ENCODE data around the gene LRRC18. TPM values are rescaled to one million over a fixed set of nuclear protein-coding genes. Genes with fewer than 3 reads are reported as not detected.

Gene LRRC18
- total and polyA plus RNA-seq, 2 of the 13 experiments (the other 11 are each of a cell fraction or from before 2014, with no cell fraction given) = not detected

DNA sequence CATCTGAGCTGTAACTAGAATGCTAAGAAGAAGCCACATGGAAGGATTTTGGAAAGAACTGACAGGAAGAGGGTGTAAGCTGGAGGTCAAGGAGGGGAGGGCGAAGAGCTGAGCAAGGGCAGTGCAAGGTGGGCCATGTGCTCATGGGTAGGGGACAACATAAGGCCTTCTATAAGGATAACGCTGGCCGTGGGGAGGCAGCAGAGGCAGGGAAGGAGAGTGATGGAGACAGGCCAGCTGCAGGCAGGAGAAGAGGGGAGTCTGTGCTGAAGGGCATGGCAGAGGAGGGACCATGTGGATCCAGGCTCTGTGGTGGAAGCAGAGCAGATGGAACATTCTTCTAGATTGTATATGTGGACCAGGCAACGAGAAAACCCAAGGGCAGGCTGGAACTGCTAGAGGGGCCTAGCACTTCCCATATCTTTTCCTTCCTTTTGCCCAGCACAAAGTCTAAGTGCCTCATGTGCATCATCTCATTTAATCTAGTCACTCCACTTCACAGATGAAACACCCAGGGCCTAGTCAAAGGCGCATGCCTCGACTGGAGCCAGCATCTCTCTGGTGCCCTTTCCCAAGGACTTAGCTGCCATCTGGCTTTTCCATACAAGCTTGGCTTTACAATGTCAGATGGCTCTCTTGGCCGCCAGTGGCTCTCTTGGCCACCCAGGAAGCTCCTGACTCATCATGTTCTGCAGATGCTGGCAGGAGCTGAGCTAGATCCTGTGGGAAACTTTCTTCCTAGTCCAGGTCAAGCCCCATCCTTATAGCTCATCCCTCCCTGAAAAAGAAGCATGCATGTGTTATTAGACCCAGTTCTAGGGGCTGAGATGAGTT is 6.6 kb downstream of the LRRC18 start:
- BruUV-seq (replicated peaks) = no TSS peak
- POLR2A ChIA-PET = no interaction called here

GRCh38 chr10:48931188-48931587 is 8.5 kb downstream of the LRRC18 start:
- BruUV-seq (replicated peaks) = no TSS peak
- Histone ChIP-seq H4K20me1 (ENCODE audit: insufficient read depth, low read length) (no peaks in the 10 kb centered on the region), H3K4me1 (ENCODE audit: insufficient read depth, low read length) (no peaks in the 10 kb centered on the region), H3K27me3 (ENCODE audit: control insufficient read depth in 1 of 2, insufficient read depth in 2 of 2, low read length in 2 of 2) (peaks cover 0 to 15% of the 10 kb centered on the region in 2 experiments; a peak in 2 of 5 replicates), H3K9me3 (ENCODE audit: low read length) (no peaks in the 10 kb centered on the region), H3K9ac (ENCODE audit: insufficient read depth, low read depth, low read length) (no peak overlapping the region), H3K36me3 (replicated peaks in 1 of 2; ENCODE audit: control insufficient read depth in 1 of 2, insufficient read depth in 2 of 2, low read length in 2 of 2) (no peaks in the 10 kb centered on the region), H3K79me2 (ENCODE audit: insufficient read depth, low read length) (no peaks in the 10 kb centered on the region), H3K27ac (ENCODE audit: extremely low read length, insufficient read depth, low read length) (no peak overlapping the region), H3K4me3 (replicated peaks in 1 of 3; ENCODE audit: insufficient read depth in 1 of 3, low read depth in 2 of 3, low read length in 3 of 3) (no peak overlapping the region), H2AFZ (ENCODE audit: low read length) (no peak overlapping the region), H3K4me2 (ENCODE audit: low read depth, low read length) (no peak overlapping the region)
- FAIRE-seq (no peak), ATAC-seq (peak; percentile 56; the same call in 2 of the 3 replicates), DNase-seq (ENCODE audit: low spot score) (no peak)
- POLR2A ChIA-PET = no interaction called here
- in situ Hi-C loops (cut with HindIII; ENCODE audit: extremely low pct_ligation_motif_present, low pct_unique_long_range_greater_than_20kb) (no loop called here), intact Hi-C loops (cut with micrococcal nuclease; ENCODE audit: unreplicated experiment) (no loop called here)
- no peak for TF ChIP-seq ONECUT2 (CRISPR knock-in tag; IDR thresholded peaks at IDR 0.05)
- TF ChIP-seq, protein P1, sequence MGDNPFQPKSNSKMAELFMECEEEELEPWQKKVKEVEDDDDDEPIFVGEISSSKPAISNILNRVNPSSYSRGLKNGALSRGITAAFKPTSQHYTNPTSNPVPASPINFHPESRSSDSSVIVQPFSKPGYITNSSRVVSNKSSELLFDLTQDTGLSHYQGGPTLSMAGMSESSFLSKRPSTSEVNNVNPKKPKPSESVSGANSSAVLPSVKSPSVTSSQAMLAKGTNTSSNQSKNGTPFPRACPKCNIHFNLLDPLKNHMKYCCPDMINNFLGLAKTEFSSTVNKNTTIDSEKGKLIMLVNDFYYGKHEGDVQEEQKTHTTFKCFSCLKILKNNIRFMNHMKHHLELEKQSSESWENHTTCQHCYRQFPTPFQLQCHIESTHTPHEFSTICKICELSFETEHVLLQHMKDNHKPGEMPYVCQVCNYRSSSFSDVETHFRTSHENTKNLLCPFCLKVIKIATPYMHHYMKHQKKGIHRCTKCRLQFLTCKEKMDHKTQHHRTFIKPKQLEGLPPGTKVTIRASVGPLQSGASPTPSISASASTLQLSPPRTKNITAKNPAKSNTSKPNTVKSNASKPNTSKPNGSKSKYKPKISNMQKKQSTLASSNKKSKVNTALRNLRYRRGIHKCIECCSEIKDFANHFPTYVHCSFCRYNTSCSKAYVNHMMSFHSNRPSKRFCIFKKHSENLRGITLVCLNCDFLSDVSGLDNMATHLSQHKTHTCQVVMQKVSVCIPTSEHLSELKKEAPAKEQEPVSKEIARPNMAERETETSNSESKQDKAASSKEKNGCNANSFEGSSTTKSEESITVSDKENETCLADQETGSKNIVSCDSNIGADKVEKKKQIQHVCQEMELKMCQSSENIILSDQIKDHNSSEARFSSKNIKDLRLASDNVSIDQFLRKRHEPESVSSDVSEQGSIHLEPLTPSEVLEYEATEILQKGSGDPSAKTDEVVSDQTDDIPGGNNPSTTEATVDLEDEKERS (CRISPR knock-in tag; IDR thresholded peaks at IDR 0.05) = no peak
- no peak for TF ChIP-seq CBX5 (CRISPR knock-in tag; IDR thresholded peaks at IDR 0.05; ENCODE audit: borderline replicate concordance)
- no peak for TF ChIP-seq CREM (IDR thresholded peaks at IDR 0.05)
- no peak for TF ChIP-seq CREM (CRISPR knock-in tag; IDR thresholded peaks at IDR 0.05)
- TF ChIP-seq THAP8 (CRISPR knock-in tag; IDR thresholded peaks at IDR 0.05; ENCODE audit: borderline replicate concordance) = no peak
- TF ChIP-seq ZFP37 (CRISPR knock-in tag; IDR thresholded peaks at IDR 0.05; ENCODE audit: borderline replicate concordance) = no peak
- TF ChIP-seq, protein P2, sequence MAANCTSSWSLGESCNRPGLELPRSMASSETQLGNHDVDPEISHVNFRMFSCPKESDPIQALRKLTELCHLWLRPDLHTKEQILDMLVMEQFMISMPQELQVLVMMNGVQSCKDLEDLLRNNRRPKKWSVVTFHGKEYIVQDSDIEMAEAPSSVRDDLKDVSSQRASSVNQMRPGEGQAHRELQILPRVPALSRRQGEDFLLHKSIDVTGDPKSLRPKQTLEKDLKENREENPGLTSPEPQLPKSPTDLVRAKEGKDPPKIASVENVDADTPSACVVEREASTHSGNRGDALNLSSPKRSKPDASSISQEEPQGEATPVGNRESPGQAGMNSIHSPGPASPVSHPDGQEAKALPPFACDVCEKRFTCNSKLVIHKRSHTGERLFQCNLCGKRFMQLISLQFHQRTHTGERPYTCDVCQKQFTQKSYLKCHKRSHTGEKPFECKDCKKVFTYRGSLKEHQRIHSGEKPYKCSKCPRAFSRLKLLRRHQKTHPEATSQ (CRISPR knock-in tag; IDR thresholded peaks at IDR 0.05; ENCODE audit: borderline replicate concordance) = no peak
- no peak for TF ChIP-seq HMG20A (CRISPR knock-in tag; IDR thresholded peaks at IDR 0.05; ENCODE audit: borderline replicate concordance)
- CTCF ChIA-PET (ENCODE audit: low intra/inter-chr PET ratio, low total read pairs) = no interaction called here
- WGBS (ENCODE audit: low lambda C conversion rate) = 0% methylated on average over 2 of the region's 4 CpGs

More for the DNA sequence above, 6.6 kb downstream of the LRRC18 start:
- no peak overlapping the region for H3K9ac ChIP-seq (ENCODE audit: insufficient read depth, low read depth, low read length)
- no peak for TF ChIP-seq PAWR (CRISPR knock-in tag; IDR thresholded peaks at IDR 0.05; ENCODE audit: borderline replicate concordance)
- TF ChIP-seq ZFP1 (CRISPR knock-in tag; IDR thresholded peaks at IDR 0.05) = no peak
- TF ChIP-seq ZNF766 (CRISPR knock-in tag; IDR thresholded peaks at IDR 0.05; ENCODE audit: borderline replicate concordance) = no peak
- no peak for TF ChIP-seq ATRX (CRISPR knock-in tag; IDR thresholded peaks at IDR 0.05; ENCODE audit: borderline replicate concordance)
- TF ChIP-seq HCFC1 (IDR thresholded peaks at IDR 0.05; ENCODE audit: low read depth, low read length) = no peak
- TF ChIP-seq ELF3 (CRISPR knock-in tag; IDR thresholded peaks at IDR 0.05) = no peak
- no peak for TF ChIP-seq MYNN (CRISPR knock-in tag; IDR thresholded peaks at IDR 0.05; ENCODE audit: low read depth)
- TF ChIP-seq ZNF282 (IDR thresholded peaks at IDR 0.05; ENCODE audit: partially characterized antibody) = no peak
- no peak for TF ChIP-seq RFX1 (IDR thresholded peaks at IDR 0.05)
- TF ChIP-seq GFI1 (CRISPR knock-in tag; IDR thresholded peaks at IDR 0.05; ENCODE audit: borderline replicate concordance) = no peak
- TF ChIP-seq DNMT3B (CRISPR knock-in tag; conservative IDR thresholded peaks at IDR 0.05) = no peak
- in situ Hi-C loops (cut with HindIII; ENCODE audit: extremely low pct_ligation_motif_present, low pct_unique_long_range_greater_than_20kb) (no loop called here), intact Hi-C loops (cut with micrococcal nuclease; ENCODE audit: unreplicated experiment) (no loop called here)
- H3K79me2 ChIP-seq (ENCODE audit: insufficient read depth, low read length) = no peaks in the 10 kb centered on the region
- H2AFZ ChIP-seq (ENCODE audit: low read length) = no peak overlapping the region
- CTCF ChIA-PET (ENCODE audit: low intra/inter-chr PET ratio, low total read pairs) = no interaction called here
- no peak overlapping the region for H3K4me3 ChIP-seq (replicated peaks in 1 of 3; ENCODE audit: insufficient read depth in 1 of 3, low read depth in 2 of 3, low read length in 3 of 3)
- no peak overlapping the region for H3K27ac ChIP-seq (ENCODE audit: extremely low read length, insufficient read depth, low read length)
- WGBS (ENCODE audit: low lambda C conversion rate) = 11% methylated on average over 7 of the region's 7 CpGs
- no peak for ATAC-seq
- no peaks in the 10 kb centered on the region for H3K4me1 ChIP-seq (ENCODE audit: insufficient read depth, low read length)
- H3K27me3 ChIP-seq (ENCODE audit: control insufficient read depth in 1 of 2, insufficient read depth in 2 of 2, low read length in 2 of 2) = peaks cover 0 to 15% of the 10 kb centered on the region in 2 experiments; a peak in 2 of 5 replicates
- FAIRE-seq = no peak
- no peaks in the 10 kb centered on the region for H3K9me3 ChIP-seq (ENCODE audit: low read length)
- no peak for DNase-seq (ENCODE audit: low spot score)
- H4K20me1 ChIP-seq (ENCODE audit: insufficient read depth, low read length) = no peaks in the 10 kb centered on the region
- no peak overlapping the region for H3K4me2 ChIP-seq (ENCODE audit: low read depth, low read length)
- no peaks in the 10 kb centered on the region for H3K36me3 ChIP-seq (replicated peaks in 1 of 2; ENCODE audit: control insufficient read depth in 1 of 2, insufficient read depth in 2 of 2, low read length in 2 of 2)
